Glomerular visceral epithelial cell (primary cell): ENCODE results near the gene CCDC159.
A peak's percentile ranks its signal among the peaks of the same experiment; 100 is the strongest.
"Not testable (repeated sequence)": the region's sequence is repeated elsewhere in the genome, so short reads cannot be mapped to it uniquely, and the experiment has no call there.

ENCODE experiments used
- DNase-seq: peaks from one replicate; pipeline ENCODE4 v3.0.0-alpha.2; 2016; ENCODE audit errors: extremely low spot score

Gene CCDC159

GRCh38 chr19:11338569-11339253, 7.6 kb upstream of the CCDC159 start:
- no peak for DNase-seq

- DNase-seq = peak; percentile 78
These were observed 6.8 kb upstream of the CCDC159 start, which contains the start of gene RAB3D for GRCh38 chr19:11339254-11340098. RAB3D (minus strand) TSS chr19:11339657; CDS start chr19:11337399, 2,258 bp downstream.

- not testable (repeated sequence) for DNase-seq
These were observed 6.2 kb upstream of the CCDC159 start for GRCh38 chr19:11340099-11340467.

GRCh38 chr19:11342429-11342828, 3.9 kb upstream of the CCDC159 start:
- no peak for DNase-seq

- DNase-seq = no peak
These were observed 1.1 kb upstream of the CCDC159 start for GRCh38 chr19:11345122-11345803.

- DNase-seq = no peak
These were observed 1.3 kb downstream of the CCDC159 start for GRCh38 chr19:11347546-11348039.

GRCh38 chr19:11349171-11349570, 2.9 kb downstream of the CCDC159 start:
- no peak for DNase-seq

GRCh38 chr19:11354102-11354501, 7.8 kb downstream of the CCDC159 start:
- DNase-seq = not testable (repeated sequence)

- peak; percentile 86 for DNase-seq
These were observed 9.1 kb downstream of the CCDC159 start, which contains the start of gene PLPPR2 for GRCh38 chr19:11355160-11356073. PLPPR2 (plus strand) TSS chr19:11355432; CDS start chr19:11357674, 2,242 bp downstream.

GRCh38 chr19:11356074-11356397, 9.7 kb downstream of the CCDC159 start:
- DNase-seq = no peak

- no peak for DNase-seq
These were observed 10.6 kb downstream of the CCDC159 start for GRCh38 chr19:11356676-11357550.

- DNase-seq = no peak
These were observed 13.1 kb downstream of the CCDC159 start for GRCh38 chr19:11359421-11359820.

- no peak for DNase-seq
These were observed 14.9 kb downstream of the CCDC159 start for GRCh38 chr19:11361037-11361770.

- DNase-seq = no peak
These were observed 15.7 kb downstream of the CCDC159 start for GRCh38 chr19:11361771-11362731.

- no peak for DNase-seq
These were observed 17.6 kb downstream of the CCDC159 start for GRCh38 chr19:11363881-11364280.

GRCh38 chr19:11364296-11364904, 18.1 kb downstream of the CCDC159 start:
- DNase-seq = no peak

GRCh38 chr19:11364935-11365334, 18.6 kb downstream of the CCDC159 start:
- no peak for DNase-seq

- DNase-seq = no peak
These were observed 19.3 kb downstream of the CCDC159 start for GRCh38 chr19:11365557-11366117.
